NCI-H345 treated with DMSO at 0.1 percent for 48 hours (cell line): ENCODE results near the gene PSMA4.
"Not testable (repeated sequence)": the region's sequence is repeated elsewhere in the genome, so short reads cannot be mapped to it uniquely, and the experiment has no call there.

Experiments used
- DNase-seq: peaks from one replicate; lab custom pipeline; 2025; ENCODE audit not compliant: unreplicated experiment; lab: John Stamatoyannopoulos, UW

The PSMA4 gene

DNA sequence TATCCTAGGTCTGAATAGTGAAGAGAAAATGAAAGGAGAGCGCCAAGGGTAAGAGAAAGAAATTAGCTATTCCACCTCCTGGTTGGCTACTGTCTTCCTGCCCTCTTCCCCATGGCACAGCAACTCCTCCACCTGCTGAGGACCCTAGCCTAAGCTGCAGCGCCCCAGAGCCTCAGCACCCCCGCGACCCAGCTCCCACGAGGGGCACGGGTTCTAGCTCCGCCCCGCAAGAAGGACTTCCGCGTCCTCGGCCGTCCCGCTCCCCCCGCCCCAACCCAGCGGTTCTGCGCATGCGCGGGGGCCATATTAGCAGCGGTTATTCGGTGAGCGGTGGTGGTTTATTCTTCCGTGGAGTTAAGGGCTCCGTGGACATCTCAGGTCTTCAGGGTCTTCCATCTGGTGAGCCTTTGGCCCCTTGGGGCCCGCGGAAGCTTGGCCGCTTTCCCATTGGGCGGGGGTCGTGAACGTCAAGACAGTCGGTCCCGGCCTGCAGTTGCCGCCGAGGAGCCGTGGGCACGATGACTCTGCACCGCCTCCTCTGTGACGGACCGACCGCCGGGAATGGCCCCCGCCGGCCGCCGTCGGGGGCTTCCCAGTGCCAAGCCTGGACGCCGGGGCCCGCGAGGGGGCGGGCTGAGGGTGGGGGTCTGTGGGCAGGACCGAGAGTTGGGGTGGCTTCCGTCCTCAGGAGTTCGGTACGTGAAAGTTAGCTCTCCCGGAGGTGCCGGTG is at the start of gene PSMA4:
TSS of gene PSMA4 (plus strand) at position 304 of the 730 bp plus-strand sequence. CDS start 1,484 bp downstream, outside the sequence.
- peak; percentile 53 for DNase-seq

DNA sequence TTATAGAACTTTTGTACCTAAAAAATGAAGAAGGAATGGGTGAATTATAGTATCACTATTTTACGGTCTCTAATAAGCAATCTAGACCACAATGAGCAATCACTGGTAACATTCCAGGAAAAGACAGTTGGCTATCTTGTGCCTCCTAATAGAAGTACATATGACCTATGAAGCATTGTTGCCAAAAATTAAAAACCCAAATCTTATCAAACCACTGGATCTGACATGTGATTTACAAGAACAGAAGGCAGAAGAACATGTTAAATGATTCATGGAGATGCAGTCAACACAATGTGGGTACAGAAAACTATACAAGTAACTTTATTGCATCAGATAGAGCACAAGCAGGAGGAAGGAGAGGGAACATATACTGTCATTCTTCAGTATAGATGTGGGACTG is 47.4 kb upstream of the PSMA4 start:
- no peak for DNase-seq

DNA sequence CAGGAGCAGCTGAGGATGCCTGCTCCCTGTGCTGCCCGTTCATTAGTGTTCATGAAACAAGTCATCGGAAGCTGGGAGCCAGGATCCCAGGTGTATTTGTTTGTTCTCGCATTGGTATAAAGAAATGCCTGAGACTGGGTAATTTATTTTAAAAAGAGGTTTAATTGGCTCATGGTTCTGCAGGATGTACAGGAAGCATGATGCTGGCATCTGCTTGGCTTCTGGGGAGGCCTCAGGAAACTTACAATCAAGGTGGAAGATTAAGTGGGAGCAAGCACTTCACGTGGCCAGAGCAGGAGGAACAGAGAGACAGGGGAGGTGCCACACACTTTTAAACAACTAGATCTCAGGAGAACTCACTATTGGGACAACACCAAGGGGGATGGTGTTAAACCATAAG is 38.4 kb upstream of the PSMA4 start:
- no peak for DNase-seq

- no peak for DNase-seq
Measured at GRCh38 chr15:78502641-78503040, 37.6 kb upstream of the PSMA4 start.

GRCh38 chr15:78506971-78507830 is 33.0 kb upstream of the PSMA4 start, which contains the start of gene HYKK:
HYKK (plus strand) TSS chr15:78507577; CDS start chr15:78513089, 5,512 bp downstream.
- DNase-seq = peak; percentile 64

DNA sequence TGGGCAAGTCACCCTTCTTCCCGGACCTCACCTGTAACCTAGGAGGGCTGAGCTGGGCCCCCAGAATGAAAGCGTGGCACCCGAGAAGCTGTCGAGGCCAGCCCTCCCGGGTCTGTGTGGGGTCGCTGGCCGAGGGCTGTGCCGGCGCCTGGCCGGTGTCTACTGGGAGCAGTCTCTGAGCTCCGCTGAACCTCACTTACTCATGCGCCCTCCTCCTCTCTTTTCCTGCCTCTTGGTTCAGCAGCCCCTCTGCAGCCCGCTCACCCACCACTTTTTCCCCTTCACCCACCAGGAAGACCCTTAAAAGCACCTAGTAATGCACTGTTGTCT is 32.4 kb upstream of the PSMA4 start:
- no peak for DNase-seq

GRCh38 chr15:78508272-78508671 is 32.0 kb upstream of the PSMA4 start:
- DNase-seq = no peak

DNA sequence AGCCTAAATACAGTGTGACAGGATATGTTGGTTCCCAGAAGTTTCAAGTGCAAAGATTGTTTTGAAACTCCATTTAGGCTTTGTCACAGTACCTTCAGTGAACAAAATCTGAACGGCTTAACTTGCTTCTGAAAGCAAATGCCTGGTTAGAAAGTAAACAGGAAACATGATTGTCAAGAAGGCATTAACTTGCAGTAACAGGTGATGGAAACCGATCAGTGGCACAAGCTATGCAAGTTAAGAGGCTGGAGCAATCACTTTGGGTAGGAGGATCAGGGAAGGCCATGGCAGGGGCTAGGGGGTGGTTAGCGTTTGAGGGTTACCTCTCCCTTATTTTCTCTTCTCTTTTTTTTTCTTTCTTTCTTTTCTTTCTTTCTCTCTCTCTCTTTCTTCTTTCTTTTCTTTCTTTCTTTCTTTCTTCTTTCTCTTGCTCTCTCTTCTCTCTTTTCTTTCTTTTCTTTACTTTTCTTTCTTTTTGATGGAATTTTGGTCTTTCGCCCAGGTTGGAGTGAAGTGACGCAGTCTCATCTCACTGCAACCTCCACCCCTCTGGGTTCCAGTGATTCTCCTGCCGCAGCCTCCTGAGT is 30.4 kb upstream of the PSMA4 start:
- DNase-seq = no peak

DNA sequence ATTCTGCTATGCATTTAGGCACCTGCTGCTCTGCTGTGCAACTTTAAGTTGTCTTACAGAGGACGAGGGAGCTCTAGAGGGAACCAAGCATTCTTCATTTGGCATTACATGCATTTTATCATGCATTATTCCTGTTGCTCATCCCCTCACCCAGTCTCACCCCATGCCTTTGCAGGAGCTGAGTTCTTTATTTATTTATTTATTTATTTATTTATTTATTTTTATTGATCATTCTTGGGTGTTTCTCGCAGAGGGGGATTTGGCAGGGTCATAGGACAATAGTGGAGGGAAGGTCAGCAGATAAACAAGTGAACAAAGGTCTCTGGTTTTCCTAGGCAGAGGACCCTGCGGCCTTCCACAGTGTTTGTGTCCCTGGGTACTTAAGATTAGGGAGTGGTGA is 20.2 kb upstream of the PSMA4 start:
- DNase-seq = not testable (repeated sequence)

GRCh38 chr15:78524230-78524629 is 16.0 kb upstream of the PSMA4 start:
- no peak for DNase-seq

DNA sequence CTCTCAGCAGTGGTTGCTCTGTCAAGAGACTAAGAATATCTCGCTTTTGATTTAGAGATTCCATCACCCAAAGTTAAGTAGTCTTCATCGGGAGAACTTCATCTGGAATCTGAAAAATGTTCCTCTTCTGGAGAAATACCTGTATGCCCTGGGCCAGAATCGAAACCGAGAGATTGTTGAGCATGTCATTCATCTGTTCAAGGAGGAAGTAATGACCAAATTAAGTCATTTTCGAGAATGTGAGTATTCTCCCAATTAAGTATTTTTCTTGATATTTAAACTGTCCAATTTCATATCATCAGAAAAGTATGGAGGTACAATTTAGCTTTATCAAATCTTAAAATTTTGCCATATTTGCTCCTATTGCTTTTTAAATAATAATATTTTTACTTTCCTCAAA is 12.9 kb upstream of the PSMA4 start:
- DNase-seq = no peak

DNA sequence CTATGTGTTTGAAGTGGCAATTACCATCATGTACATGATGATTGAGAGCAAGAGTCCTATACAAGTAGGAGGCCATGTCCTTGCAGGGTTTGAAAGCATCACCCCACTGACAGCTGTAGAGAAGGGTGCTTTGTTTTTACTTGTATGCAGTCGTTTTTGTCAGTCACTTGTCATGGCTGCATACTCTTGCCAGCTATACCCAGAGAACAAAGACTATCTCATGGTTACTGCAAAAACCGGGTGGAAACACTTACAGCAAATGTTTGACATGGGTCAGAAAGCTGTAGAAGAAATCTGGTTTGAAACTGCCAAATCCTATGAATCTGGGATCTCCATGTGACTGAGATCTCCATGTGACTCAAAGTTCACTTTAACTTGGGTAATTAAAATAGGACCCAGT is 6.9 kb upstream of the PSMA4 start:
- no peak for DNase-seq

DNA sequence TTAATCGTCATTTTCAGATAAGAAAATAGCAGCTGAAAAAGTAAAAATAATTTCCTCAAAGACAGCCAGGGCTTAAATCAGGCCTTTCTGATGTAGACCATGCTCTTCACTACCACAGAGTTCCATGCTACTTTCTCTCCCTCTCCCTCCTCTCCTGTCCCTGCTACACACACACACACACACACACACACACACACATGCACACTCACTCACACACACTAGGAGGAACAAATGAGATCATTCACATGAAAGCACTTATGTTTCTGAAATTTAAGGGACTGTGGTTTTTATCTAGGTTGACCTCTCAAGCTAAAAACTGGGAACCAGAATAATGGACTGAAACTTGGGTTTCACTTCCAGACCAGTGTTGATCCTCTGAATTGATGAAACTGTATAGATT is 4.1 kb upstream of the PSMA4 start:
- DNase-seq = no peak

DNA sequence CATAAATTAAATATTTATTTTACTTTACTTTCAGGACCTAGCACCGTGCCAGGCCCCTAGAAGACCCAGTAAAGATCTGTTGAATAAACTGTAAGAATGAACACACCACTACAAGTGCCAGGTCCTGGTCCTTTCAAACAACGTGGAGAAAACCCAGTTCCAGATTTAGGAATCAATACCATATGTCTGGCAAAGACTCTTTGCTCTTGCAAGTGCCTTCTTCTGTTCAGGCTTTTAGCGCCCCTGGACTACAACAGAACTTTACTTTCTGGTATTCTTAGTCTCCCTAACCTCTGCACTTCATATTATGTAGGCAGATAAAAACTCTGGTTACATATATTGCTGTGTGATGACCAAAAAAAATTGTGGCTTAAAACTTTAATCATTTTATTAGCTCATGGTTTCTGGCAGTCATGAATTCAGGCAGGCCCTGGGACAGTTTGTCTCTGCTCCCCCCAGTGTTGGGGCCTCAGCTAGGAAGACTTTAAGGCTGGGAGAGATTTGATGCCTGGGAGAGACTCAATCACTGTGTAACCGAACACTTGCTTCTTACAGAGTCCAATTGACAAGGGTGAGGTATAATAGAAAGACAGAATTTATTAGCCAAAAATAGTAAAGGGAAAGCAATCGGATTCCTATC is 2.9 kb upstream of the PSMA4 start:
- DNase-seq = no peak

DNA sequence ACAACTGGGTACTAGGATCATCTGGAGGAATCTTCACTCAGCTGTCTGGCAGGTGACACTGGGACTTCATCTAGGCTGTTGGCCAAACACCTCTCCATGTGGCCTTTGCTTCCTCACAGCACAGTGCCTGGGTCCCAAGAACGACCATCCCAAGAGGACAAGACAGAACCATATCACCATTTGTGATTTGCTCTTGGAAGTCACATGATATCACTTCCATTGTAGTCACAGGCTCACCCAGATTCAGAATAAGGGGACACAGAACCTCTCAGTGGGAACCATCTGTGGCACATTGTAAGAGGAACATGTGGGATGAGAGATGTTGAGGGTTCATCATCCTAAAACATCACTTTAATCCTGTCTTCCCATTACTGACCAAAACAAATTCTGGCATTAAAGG is 1.9 kb upstream of the PSMA4 start:
- no peak for DNase-seq

GRCh38 chr15:78539464-78540140 is 642 bp upstream of the PSMA4 start:
- DNase-seq = not testable (repeated sequence)

GRCh38 chr15:78540871-78541743 is 863 bp downstream of the PSMA4 start:
- no peak for DNase-seq

DNA sequence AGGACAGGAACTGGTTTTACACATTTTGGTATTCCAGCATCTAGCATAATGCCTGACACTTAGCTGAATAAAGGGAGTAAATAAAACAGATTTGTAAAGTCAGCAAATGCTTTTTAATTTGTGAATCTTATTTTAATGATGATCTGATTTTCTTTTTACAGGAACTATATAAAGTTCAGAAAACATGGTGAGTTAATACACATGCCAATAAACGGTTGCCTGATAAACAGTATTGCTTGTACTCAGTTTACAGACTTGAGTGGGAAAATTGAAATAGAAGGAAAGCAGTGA is 1.4 kb downstream of the PSMA4 start:
- DNase-seq = no peak

- no peak for DNase-seq
Measured at GRCh38 chr15:78542647-78543046, 2.4 kb downstream of the PSMA4 start.

DNA sequence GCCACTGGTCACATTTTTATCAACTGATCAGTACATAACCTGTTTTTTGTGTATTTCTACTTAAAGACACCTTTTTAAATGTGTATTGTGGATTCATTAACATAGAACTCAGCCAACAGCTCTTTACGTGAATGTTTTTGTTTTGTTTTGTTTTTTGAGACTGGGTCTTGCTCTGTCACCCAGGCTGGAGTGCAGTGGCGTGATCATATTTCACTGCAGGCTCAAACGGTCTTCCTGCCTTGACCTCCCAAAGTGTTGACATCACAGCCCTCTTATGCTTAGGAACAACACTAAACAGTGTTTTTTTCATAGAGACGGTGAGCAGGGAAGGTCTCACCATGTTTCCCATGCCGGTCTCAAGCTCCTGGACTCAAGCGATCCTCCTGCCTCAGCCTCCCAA is 9.9 kb downstream of the PSMA4 start:
- no peak for DNase-seq
